HG02870 (cell line): Measurements from ENCODE around the gene ARID5B.
"Not testable (repeated sequence)": the region's sequence is repeated elsewhere in the genome, so short reads cannot be mapped to it uniquely, and the experiment has no call there.

Source experiments
- ATAC-seq: cut with Tn5 transposase; IDR thresholded peaks from one replicate; pipeline ENCODE4 v1.9.1; 2021; ENCODE audit warnings: mild to moderate bottlenecking, moderate library complexity; ENCODE audit not compliant: unreplicated experiment

Gene ARID5B

DNA sequence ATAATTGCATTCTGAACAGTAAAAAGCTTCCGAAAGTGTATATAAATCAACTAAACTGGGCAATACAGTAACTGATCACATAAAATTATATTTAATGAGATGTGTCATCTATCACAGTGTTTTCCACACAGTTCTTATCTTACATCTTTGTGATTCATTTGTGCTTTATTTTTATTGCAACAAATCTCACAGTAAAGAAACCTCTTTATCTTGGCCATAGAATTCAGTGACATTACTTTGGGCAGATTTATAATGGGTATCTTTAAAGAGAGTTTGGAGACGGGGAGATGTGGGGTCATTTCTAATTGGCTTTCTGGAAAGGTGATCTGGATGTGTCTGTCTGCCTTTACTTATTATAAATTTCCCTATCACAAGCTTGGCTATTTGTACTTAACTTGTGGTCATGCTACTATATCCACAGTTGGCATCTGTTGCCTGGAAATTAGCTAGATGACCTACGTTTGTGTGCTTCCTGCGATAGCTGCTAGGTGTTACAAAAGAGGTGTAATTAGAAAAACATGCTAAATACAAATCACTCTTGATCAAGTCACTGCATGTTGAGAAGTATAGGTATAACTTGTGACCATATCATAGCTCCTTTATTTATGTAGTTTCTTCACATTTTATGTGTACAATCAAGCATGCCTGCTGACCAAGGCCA lies 123.8 kb downstream of the ARID5B start:
- ATAC-seq: no peak

DNA sequence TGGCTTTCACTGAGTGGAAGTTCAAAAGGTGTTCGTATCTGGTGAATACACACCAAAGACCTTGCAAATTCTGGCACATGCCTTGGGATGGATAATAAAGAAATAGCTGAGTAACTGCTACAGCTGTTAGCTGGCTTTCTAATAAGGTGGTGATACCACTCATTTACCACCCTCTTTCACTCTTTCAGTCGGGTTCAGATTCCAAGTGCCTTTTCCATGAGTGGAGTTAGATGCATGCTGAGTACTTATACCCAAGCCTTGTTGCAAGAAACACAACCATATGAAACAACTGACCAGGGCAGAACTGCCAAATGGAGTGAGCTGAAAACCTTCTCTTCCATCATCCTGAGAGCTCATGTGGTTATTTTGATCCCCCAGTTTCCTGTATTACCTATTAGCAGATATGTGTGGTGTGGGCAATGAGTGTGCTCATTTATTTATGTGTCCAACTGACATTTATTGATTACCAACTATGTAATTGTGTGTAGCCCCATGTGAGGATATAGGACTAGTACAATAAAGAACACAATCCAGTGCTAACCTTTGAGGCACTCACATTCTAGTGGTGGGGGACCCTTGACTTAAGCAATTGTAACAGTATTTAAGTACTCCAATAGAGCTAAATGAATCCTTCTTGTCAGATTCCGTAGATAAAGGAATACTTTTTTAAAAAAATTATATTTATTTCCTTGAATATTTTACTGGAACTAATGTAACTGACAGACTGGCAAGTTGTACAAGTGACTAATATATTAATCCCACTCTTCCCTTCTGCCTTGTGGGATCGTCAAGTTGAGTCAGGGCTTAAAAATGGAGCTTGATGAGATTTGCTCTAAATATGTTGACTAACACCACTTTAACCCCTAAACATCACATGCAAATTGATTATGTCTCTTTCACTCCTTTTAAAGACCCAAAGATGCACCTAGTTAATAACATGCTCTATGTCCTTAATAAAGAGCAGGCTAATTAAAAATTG lies 124.7 kb downstream of the ARID5B start:
- ATAC-seq: no peak

GRCh38 chr10:62027841-62028501 lies 126.5 kb downstream of the ARID5B start:
- no peak for ATAC-seq

- not testable (repeated sequence) for ATAC-seq
These were observed 127.0 kb downstream of the ARID5B start for GRCh38 chr10:62028502-62028842.

- ATAC-seq: no peak
These were observed 127.9 kb downstream of the ARID5B start for GRCh38 chr10:62029401-62029800.

- ATAC-seq: no peak
These were observed 130.0 kb downstream of the ARID5B start for GRCh38 chr10:62031507-62031906.

DNA sequence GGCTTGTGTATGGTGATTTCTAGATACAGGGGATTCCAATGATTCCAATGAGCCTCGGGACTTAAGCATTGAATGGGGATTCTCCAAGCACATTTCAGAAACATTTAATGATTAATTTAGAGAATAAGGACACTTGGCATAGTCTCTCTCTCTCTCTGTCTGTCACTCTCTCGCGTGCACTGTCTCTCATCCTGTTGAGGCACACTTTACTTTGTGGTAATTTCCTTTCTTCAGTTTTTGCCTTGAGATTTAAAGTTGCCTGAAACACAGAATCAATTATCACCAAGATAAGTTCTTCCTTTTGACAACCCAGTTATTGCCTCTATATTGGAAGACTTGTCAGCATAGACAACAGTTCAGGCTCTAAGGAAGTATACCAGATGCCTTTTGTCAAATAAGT lies 131.6 kb downstream of the ARID5B start:
- no peak for ATAC-seq

GRCh38 chr10:62034096-62034640 lies 132.7 kb downstream of the ARID5B start:
- no peak for ATAC-seq

DNA sequence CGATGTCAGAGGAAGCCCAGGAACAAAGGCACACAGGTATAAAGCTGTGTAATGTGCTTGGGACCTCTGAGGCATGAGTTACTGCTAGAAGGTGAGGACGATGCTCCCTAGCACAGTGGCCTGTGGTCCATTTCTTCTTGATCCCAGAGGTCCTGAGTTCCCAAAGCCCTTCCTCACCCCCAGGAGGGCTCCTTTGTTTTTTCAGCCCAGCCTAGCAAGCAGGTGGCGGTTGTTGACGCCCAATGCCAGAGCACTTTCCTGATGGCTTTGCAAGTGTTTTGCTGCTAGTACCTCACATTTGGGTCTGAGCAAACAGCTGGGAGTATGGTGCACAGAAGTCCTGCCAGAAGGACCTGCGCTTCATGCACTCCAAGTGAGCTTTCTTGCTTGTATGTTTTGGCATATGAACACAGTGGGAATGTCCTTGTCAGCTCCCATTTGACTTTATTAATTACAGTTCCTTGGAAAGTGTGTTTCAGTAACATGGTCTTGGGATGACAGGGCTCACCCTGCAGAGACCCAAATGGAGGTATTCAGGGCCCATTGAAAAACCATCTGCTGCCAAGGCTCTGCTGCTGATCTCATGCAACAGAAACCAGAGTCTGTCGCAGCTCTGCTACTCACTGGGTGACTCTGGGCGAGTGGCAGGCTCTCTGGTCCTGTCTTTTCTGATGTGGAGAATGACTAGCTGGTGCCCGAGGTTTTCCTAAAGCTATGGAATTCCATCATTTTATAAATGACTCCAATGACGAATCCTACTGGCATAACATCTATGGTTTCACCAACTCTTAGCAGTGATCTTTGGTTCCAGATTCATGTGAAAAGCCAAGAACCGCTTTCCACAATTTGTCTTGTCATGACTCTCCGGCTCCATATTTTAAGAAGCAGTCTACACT lies 134.9 kb downstream of the ARID5B start:
- no peak for ATAC-seq

- ATAC-seq: no peak
These were observed 135.8 kb downstream of the ARID5B start for GRCh38 chr10:62037166-62037831.

GRCh38 chr10:62037890-62038608 lies 136.6 kb downstream of the ARID5B start:
- no peak for ATAC-seq

GRCh38 chr10:62038609-62039190 lies 137.2 kb downstream of the ARID5B start:
- ATAC-seq: peak; percentile 47

DNA sequence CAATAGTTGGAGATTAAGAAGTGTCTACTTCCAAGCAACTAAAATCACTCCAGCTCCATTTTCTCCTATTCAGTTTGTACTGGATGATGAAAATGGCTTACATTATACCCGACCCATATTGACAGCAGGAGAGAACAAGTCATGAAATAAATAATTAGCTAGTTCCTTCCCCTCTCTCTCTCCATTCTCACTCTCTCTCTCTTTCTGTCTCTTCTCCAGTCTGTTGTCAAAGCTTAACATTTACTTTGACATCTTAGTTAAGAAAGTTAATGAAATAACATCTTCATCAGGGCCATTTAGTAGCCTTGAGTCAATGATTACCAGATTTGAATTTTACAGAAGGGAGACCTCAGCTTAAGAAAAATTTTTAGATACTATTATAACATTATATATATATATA lies 138.5 kb downstream of the ARID5B start:
- no peak for ATAC-seq

DNA sequence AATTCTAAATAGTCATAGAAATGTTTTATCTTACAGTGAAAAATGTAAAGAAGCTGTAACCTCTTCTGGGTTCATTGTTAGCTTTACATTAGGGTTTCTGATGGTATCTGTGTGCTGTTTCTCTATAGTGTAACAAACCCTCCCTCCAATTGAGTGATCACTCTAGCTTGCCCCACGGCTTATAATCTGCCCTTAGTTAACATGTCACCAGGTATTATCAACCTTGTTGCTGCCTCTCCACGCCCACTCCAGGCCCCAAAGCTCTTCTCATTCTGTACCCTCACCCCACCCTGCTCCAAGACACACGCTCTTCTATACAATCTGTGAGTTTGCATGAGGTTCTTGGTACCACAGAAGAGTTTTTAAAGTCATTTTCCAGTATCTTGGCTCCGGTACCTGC lies 139.4 kb downstream of the ARID5B start:
- no peak for ATAC-seq

DNA sequence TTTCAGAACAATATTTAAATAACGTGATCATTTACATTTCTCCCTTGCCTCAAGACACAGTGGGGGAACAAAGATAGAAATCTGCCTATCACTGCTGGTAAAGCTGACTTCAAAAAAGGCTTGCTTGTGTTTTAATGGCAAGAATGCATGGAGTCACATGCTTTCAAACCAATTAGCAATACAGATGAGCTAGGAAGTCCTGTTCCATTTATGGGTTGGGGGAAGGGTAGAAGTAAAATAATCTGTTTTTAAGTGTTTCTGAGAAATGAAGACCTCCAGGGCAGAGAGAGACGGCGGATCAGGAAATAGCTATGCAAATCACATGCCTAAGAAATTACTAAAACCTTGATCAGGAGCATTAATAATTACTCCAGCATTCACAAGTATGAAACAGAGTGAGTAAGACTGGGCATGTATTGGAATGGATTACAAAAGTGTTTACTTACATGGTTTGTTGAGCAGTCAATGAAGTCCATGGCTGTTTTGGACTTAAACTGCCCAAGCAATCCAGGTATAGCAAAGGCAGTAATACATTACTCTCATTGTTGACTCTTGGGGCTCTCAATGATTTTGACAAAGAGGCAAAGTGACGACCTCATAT lies 142.0 kb downstream of the ARID5B start:
- ATAC-seq: no peak

GRCh38 chr10:62044566-62044965 lies 143.1 kb downstream of the ARID5B start:
- ATAC-seq: no peak

- ATAC-seq: no peak
These were observed 144.4 kb downstream of the ARID5B start for GRCh38 chr10:62045765-62046521.
